Liver (tissue), 9 donors: ENCODE data around the gene LARP4. TPM values are rescaled to one million over a fixed set of nuclear protein-coding genes. Genes with fewer than 3 reads are reported as not detected.

Source experiments
- DNase-seq: peaks from one replicate; pipeline ENCODE4 v3.0.0-alpha.2; 2017; ENCODE audit warnings: low spot score
- H3K27ac ChIP-seq, 2 donors: one replicate each; pipeline ENCODE4 v1.7.0; 2013; ENCODE audit warnings: inconsistent platforms in 2 of 2, low read length in 2 of 2, control low read depth in 1 of 2, low read depth in 1 of 2, mild to moderate bottlenecking in 1 of 2
- H3K27me3 ChIP-seq, 4 donors: one replicate each; pipeline versions ENCODE4 v1.6.1 to v1.7.0; 2013; ENCODE audit warnings: low read length in 3 of 4, inconsistent platforms in 1 of 4, mild to moderate bottlenecking in 1 of 4, moderate library complexity in 1 of 4; ENCODE audit not compliant: control insufficient read depth in 4 of 4, insufficient read depth in 4 of 4
- H3K36me3 ChIP-seq, 4 donors: one replicate each; pipeline versions ENCODE4 v1.6.1 to v1.7.0; 2013; ENCODE audit warnings: low read length in 3 of 4, mild to moderate bottlenecking in 3 of 4, low read depth in 1 of 4, moderate library complexity in 1 of 4; ENCODE audit not compliant: control insufficient read depth in 4 of 4, insufficient read depth in 3 of 4
- H3K4me1 ChIP-seq, 4 donors: one replicate each; pipeline versions ENCODE4 v1.6.1 to v1.7.0; 2013; ENCODE audit warnings: low read length in 3 of 4, mild to moderate bottlenecking in 3 of 4, moderate library complexity in 1 of 4; ENCODE audit not compliant: control insufficient read depth in 4 of 4, insufficient read depth in 4 of 4
- H3K4me3 ChIP-seq, 3 donors: one replicate each; pipeline versions ENCODE4 v1.6.1 to v1.7.0; 2013; ENCODE audit warnings: low read length in 3 of 3, control low read depth in 1 of 3, low read depth in 1 of 3, mild to moderate bottlenecking in 1 of 3
- H3K9ac ChIP-seq, 2 donors: one replicate each; pipeline ENCODE4 v1.7.0; 2013; ENCODE audit warnings: low read length in 2 of 2, mild to moderate bottlenecking in 2 of 2, moderate library complexity in 2 of 2, control low read depth in 1 of 2, low read depth in 1 of 2
- H3K9me3 ChIP-seq, 4 donors: one replicate each; pipeline versions ENCODE4 v1.6.1 to v1.7.0; 2013; ENCODE audit warnings: low read length in 3 of 4; ENCODE audit not compliant: control insufficient read depth in 4 of 4
- EGR1 ChIP-seq, 2 donors: IDR thresholded peaks; 2 replicates each; pipeline ENCODE4 v1.6.1; 2016 to 2018; ENCODE audit warnings: antibody characterized with exemption in 2 of 2, low read depth in 2 of 2
- FOXA1 ChIP-seq: IDR thresholded peaks from 2 replicates; pipeline ENCODE4 v1.6.1; 2016; ENCODE audit warnings: antibody characterized with exemption
- FOXA2 ChIP-seq: IDR thresholded peaks from 2 replicates; pipeline ENCODE4 v1.6.1; 2016; ENCODE audit warnings: antibody characterized with exemption
- HNF4A ChIP-seq, 2 donors: conservative IDR thresholded peaks; 2 replicates each; pipeline ENCODE4 v1.6.1; 2016; ENCODE audit warnings: antibody characterized with exemption in 2 of 2, mild to moderate bottlenecking in 2 of 2
- JUND ChIP-seq, 2 donors: IDR thresholded peaks; 2 replicates each; pipeline ENCODE4 v1.6.1; 2016; ENCODE audit warnings: antibody characterized with exemption in 2 of 2
- NR2F2 ChIP-seq: IDR thresholded peaks from 2 replicates; pipeline ENCODE4 v1.6.1; 2016; ENCODE audit warnings: antibody characterized with exemption
- RAD21 ChIP-seq, 2 donors: IDR thresholded peaks; 2 replicates each; pipeline ENCODE4 v1.6.1; 2016; ENCODE audit warnings: antibody characterized with exemption in 2 of 2, mild to moderate bottlenecking in 2 of 2
- RXRA ChIP-seq, 2 donors: IDR thresholded peaks; 2 replicates each; pipeline ENCODE4 v1.6.1; 2017 to 2018; ENCODE audit warnings: antibody characterized with exemption in 2 of 2, mild to moderate bottlenecking in 1 of 2
- SP1 ChIP-seq: IDR thresholded peaks from 2 replicates; pipeline ENCODE4 v1.6.1; 2018; ENCODE audit warnings: antibody characterized with exemption, mild to moderate bottlenecking
- TAF1 ChIP-seq: conservative IDR thresholded peaks from 2 replicates; pipeline ENCODE4 v1.6.1; 2016; ENCODE audit warnings: antibody characterized with exemption, mild to moderate bottlenecking
- YY1 ChIP-seq: IDR thresholded peaks from 2 replicates; pipeline ENCODE4 v1.6.1; 2016; ENCODE audit warnings: antibody characterized with exemption, mild to moderate bottlenecking
- WGBS: extraction: QIAGEN DNeasy Blood & Tissue Kit; methylation state at CpG from one replicate; pipeline ENCODE4 v1.1.7; 2013; 5-methylcytosine and 5-hydroxymethylcytosine counted together
- polyA plus RNA-seq, 2 donors: library from polyadenylated mRNA; stranded (reverse) in 1 of 2; unstranded in 1 of 2; fragments of 200-250 nt in 1 of 2; fragments of >200 nt in 1 of 2; fragmentation: Nextera tagmentation in 1 of 2; extraction: Ambion mirVana in 1 of 2; gene quantifications; one replicate each; pipeline versions ENCODE4 v1.2.1 to v1.2.3, GENCODE V29; 2013 to 2015
- total RNA-seq, 2 donors: library from RNA; depleted of rRNA; stranded (reverse); fragments of >200 nt; gene quantifications; one replicate each; pipeline ENCODE4 v1.2.3, GENCODE V29; 2014
- TF ChIP-seq, protein P1 (sequence below): fragments of 150-350 bp; IDR thresholded peaks from 2 replicates; pipeline ENCODE4 v1.5.1; 2017; ENCODE audit warnings: improper control_type of control experiment, low read depth, low read length; ENCODE audit not compliant: missing input control
- TF ChIP-seq, protein P2 (sequence below): IDR thresholded peaks from 2 replicates; pipeline ENCODE4 v1.6.1; 2016; ENCODE audit warnings: antibody characterized with exemption
- TF ChIP-seq, protein P3 (sequence below): IDR thresholded peaks from 2 replicates; pipeline ENCODE4 v1.6.1; 2016; ENCODE audit warnings: antibody characterized with exemption
- TF ChIP-seq, protein P4 (sequence below): IDR thresholded peaks from 2 replicates; pipeline ENCODE4 v1.6.1; 2016; ENCODE audit warnings: antibody characterized with exemption, mild to moderate bottlenecking
- donor health status: healthy.
- donor health status: healthy.
- donor health status: healthy.
- donor health status: healthy.
- donor health status: healthy.

LARP4 gene
- total and polyA plus RNA-seq, 4 donors = 17.3 to 71.0 (median 37.5) TPM

DNA sequence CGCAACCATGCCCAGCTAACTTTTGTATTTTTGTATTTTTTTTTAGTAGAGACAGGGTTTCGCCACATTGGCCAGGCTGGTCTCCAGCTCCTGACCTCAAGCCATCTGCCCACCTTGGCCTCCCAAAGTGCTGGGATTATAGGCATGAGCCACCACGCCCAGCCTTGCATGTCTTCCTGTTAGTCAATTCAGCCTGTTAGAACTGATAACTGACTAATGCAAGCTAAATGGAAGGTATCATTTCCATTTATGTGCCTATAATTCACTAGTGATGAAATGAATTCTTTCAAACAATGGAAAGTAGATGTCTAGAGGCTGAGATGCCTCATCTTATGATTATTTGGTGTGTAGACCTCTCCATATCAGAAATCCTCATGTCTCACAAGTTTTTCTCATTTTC, 66.8 kb downstream of the LARP4 start:
- H3K4me1 ChIP-seq = no peaks in the 10 kb centered on the region
- 98% methylated on average over 3 of the region's 3 CpGs for WGBS

DNA sequence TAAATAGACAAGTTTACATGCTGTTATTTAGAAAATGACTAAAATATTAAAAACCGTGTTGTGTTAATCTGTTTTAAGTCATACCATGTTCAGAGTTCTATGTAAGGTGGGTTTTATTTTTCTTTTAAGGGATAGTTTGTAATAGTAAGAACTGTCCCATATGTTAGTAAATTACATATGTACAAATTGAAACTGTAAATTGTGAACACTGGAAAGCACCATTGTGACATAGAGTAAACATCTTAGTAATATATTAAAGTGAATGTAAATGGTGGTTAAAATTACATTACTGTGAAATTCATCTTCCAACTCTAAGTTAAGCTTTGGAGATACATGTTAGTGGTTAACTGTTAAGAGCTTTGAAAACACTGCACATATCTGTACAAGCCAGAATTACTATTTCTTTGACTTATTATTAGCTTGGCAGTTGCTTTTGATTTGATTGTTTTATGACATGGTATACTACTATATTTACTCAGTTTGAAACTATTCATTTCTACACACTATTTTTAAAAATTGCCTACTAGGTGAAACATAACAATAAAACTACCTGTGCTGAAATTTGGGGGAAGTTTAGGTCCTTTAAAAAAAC, 76.7 kb downstream of the LARP4 start:
- peaks cover 9 to 53% (median 38%) of the 10 kb centered on the region in 4 donors for H3K36me3 ChIP-seq

More for the DNA sequence above, 66.8 kb downstream of the LARP4 start:
- Histone ChIP-seq H3K9ac (no peak overlapping the region), H3K9me3 (no peaks in the 10 kb centered on the region), H3K36me3 (peaks cover 11 to 71% (median 51%) of the 10 kb centered on the region in 4 donors), H3K4me3 (no peak overlapping the region), H3K27me3 (no peaks in the 10 kb centered on the region), H3K27ac (no peak overlapping the region)
- no peak for TF ChIP-seq RAD21 (IDR thresholded peaks at IDR 0.05)
- TF ChIP-seq FOXA2 = no peak
- TF ChIP-seq HNF4A (conservative IDR thresholded peaks at IDR 0.05) = no peak
- TF ChIP-seq YY1 = no peak
- TF ChIP-seq, protein P1, sequence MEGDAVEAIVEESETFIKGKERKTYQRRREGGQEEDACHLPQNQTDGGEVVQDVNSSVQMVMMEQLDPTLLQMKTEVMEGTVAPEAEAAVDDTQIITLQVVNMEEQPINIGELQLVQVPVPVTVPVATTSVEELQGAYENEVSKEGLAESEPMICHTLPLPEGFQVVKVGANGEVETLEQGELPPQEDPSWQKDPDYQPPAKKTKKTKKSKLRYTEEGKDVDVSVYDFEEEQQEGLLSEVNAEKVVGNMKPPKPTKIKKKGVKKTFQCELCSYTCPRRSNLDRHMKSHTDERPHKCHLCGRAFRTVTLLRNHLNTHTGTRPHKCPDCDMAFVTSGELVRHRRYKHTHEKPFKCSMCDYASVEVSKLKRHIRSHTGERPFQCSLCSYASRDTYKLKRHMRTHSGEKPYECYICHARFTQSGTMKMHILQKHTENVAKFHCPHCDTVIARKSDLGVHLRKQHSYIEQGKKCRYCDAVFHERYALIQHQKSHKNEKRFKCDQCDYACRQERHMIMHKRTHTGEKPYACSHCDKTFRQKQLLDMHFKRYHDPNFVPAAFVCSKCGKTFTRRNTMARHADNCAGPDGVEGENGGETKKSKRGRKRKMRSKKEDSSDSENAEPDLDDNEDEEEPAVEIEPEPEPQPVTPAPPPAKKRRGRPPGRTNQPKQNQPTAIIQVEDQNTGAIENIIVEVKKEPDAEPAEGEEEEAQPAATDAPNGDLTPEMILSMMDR = no peak
- TF ChIP-seq, protein P2, sequence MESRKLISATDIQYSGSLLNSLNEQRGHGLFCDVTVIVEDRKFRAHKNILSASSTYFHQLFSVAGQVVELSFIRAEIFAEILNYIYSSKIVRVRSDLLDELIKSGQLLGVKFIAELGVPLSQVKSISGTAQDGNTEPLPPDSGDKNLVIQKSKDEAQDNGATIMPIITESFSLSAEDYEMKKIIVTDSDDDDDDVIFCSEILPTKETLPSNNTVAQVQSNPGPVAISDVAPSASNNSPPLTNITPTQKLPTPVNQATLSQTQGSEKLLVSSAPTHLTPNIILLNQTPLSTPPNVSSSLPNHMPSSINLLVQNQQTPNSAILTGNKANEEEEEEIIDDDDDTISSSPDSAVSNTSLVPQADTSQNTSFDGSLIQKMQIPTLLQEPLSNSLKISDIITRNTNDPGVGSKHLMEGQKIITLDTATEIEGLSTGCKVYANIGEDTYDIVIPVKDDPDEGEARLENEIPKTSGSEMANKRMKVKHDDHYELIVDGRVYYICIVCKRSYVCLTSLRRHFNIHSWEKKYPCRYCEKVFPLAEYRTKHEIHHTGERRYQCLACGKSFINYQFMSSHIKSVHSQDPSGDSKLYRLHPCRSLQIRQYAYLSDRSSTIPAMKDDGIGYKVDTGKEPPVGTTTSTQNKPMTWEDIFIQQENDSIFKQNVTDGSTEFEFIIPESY = no peak
- TF ChIP-seq RXRA (IDR thresholded peaks at IDR 0.05) = no peak
- TF ChIP-seq EGR1 (IDR thresholded peaks at IDR 0.05; ENCODE audit: low read depth in 2 of 2) = no peak
- no peak for TF ChIP-seq JUND (IDR thresholded peaks at IDR 0.05)
- TF ChIP-seq SP1 = no peak
- DNase-seq = no peak

More for the DNA sequence above, 76.7 kb downstream of the LARP4 start:
- TF ChIP-seq, protein P3, sequence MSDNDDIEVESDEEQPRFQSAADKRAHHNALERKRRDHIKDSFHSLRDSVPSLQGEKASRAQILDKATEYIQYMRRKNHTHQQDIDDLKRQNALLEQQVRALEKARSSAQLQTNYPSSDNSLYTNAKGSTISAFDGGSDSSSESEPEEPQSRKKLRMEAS = no peak
- TF ChIP-seq YY1 (no peak), RXRA (IDR thresholded peaks at IDR 0.05) (no peak), RAD21 (IDR thresholded peaks at IDR 0.05) (no peak), TAF1 (no peak), EGR1 (IDR thresholded peaks at IDR 0.05; ENCODE audit: low read depth in 2 of 2) (no peak), FOXA1 (no peak), SP1 (no peak), JUND (IDR thresholded peaks at IDR 0.05) (no peak), HNF4A (conservative IDR thresholded peaks at IDR 0.05) (no peak), NR2F2 (no peak)
- TF ChIP-seq, protein P4, sequence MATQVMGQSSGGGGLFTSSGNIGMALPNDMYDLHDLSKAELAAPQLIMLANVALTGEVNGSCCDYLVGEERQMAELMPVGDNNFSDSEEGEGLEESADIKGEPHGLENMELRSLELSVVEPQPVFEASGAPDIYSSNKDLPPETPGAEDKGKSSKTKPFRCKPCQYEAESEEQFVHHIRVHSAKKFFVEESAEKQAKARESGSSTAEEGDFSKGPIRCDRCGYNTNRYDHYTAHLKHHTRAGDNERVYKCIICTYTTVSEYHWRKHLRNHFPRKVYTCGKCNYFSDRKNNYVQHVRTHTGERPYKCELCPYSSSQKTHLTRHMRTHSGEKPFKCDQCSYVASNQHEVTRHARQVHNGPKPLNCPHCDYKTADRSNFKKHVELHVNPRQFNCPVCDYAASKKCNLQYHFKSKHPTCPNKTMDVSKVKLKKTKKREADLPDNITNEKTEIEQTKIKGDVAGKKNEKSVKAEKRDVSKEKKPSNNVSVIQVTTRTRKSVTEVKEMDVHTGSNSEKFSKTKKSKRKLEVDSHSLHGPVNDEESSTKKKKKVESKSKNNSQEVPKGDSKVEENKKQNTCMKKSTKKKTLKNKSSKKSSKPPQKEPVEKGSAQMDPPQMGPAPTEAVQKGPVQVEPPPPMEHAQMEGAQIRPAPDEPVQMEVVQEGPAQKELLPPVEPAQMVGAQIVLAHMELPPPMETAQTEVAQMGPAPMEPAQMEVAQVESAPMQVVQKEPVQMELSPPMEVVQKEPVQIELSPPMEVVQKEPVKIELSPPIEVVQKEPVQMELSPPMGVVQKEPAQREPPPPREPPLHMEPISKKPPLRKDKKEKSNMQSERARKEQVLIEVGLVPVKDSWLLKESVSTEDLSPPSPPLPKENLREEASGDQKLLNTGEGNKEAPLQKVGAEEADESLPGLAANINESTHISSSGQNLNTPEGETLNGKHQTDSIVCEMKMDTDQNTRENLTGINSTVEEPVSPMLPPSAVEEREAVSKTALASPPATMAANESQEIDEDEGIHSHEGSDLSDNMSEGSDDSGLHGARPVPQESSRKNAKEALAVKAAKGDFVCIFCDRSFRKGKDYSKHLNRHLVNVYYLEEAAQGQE = no peak
- TF ChIP-seq, protein P1 = no peak
- DNase-seq = no peak
- WGBS = 88% methylated on average over 1 of the region's 1 CpG
- Histone ChIP-seq H3K9ac (no peak overlapping the region), H3K27me3 (no peaks in the 10 kb centered on the region), H3K27ac (no peak overlapping the region), H3K4me1 (no peaks in the 10 kb centered on the region), H3K9me3 (no peaks in the 10 kb centered on the region), H3K4me3 (no peak overlapping the region)
